Measurements from ENCODE around the gene GBF1. TPM values are rescaled to one million over a fixed set of nuclear protein-coding genes. Genes with fewer than 3 reads are reported as not detected.

The GBF1 gene
- total and polyA plus RNA-seq, 2 of the 13 experiments (the other 11 are each of a cell fraction or from before 2014, with no cell fraction given): 17.1 to 21.9 TPM

DNA sequence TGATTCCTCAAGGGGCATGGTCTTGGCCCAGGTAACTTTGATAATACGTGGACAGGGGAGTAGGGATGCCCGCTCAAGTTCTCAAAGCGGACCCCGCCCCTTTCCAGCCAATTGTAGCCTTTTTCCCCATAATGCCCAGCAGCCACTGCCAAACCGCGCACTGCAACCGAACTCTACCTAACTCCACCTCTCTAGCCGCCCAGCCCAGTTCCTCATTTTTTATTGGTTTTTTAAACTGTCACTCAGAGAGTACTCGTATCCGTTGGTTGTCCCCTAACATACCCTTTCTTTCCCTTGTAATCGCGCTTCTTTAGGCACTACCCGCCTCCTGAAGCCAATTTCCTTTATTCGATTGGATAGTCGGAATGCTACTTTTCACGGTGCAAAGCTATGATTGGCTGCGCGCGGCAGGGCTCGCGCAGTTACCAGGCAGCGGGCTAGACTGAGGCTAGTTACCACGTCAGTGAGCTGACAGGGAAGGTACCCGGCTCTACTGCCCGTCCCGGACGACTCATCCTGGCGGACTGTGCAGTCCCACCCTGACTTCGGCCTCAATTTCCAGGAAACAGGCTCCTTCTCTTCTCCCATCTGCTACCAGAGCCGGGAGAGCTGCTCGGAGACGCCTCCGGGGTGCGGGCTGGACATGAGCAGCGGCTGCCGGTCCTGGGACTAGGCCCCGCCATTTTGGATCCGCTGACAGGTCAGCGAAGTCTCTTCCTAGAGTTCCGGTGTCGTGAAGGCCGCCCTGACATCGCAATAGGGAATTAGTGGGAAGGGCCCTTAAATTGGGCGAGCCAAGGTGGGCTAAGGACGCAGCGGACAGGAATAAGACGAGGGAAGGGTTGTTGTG, at the start of gene GBF1 (continued):
- TF ChIP-seq, protein P1, sequence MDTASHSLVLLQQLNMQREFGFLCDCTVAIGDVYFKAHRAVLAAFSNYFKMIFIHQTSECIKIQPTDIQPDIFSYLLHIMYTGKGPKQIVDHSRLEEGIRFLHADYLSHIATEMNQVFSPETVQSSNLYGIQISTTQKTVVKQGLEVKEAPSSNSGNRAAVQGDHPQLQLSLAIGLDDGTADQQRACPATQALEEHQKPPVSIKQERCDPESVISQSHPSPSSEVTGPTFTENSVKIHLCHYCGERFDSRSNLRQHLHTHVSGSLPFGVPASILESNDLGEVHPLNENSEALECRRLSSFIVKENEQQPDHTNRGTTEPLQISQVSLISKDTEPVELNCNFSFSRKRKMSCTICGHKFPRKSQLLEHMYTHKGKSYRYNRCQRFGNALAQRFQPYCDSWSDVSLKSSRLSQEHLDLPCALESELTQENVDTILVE (CRISPR knock-in tag; IDR thresholded peaks at IDR 0.05): no peak
- TF ChIP-seq RBM39 (IDR thresholded peaks at IDR 0.05; ENCODE audit: low read depth, low read length, poor library complexity, severe bottlenecking) (no peak), ZKSCAN5 (CRISPR knock-in tag; IDR thresholded peaks at IDR 0.05) (no peak), PHF20 (CRISPR knock-in tag; IDR thresholded peaks at IDR 0.05) (peak; percentile 86), ZNF24 (IDR thresholded peaks at IDR 0.05) (no peak), TBX2 (CRISPR knock-in tag; IDR thresholded peaks at IDR 0.05; ENCODE audit: borderline replicate concordance) (peak; percentile 47; the same call in 1 of the 2 replicates), ZNF234 (CRISPR knock-in tag; conservative IDR thresholded peaks at IDR 0.05) (no peak), RFXANK (CRISPR knock-in tag; IDR thresholded peaks at IDR 0.05) (peak; percentile 65; the same call in 1 of the 2 replicates), MBD4 (IDR thresholded peaks at IDR 0.05; ENCODE audit: borderline replicate concordance, low read length) (no peak), ZNF720 (CRISPR knock-in tag; IDR thresholded peaks at IDR 0.05) (no peak), ZNF274 (CRISPR knock-in tag; IDR thresholded peaks at IDR 0.05) (peak; percentile 67), MTA1 (CRISPR knock-in tag; IDR thresholded peaks at IDR 0.05; ENCODE audit: borderline replicate concordance) (0 out of 2 replicates have a peak, but pooled peaks have one; percentile 13), HDAC2 (CRISPR knock-in tag; IDR thresholded peaks at IDR 0.05) (0 out of 2 replicates have a peak, but pooled peaks have one; percentile 30), NRL (CRISPR knock-in tag; IDR thresholded peaks at IDR 0.05; ENCODE audit: borderline replicate concordance) (0 out of 2 replicates have a peak, but pooled peaks have one; percentile 44), IRF2 (CRISPR knock-in tag; IDR thresholded peaks at IDR 0.05) (0 out of 2 replicates have a peak, but pooled peaks have one; percentile 18), FOXK2 (IDR thresholded peaks at IDR 0.05) (no peak), RAD51 (IDR thresholded peaks at IDR 0.05; ENCODE audit: borderline replicate concordance) (no peak), SATB2 (CRISPR knock-in tag; IDR thresholded peaks at IDR 0.05) (0 out of 2 replicates have a peak, but pooled peaks have one; percentile 29), EZH2 (conservative IDR thresholded peaks at IDR 0.05; ENCODE audit: low read depth, low read length) (no peak), MEIS2 (CRISPR knock-in tag; IDR thresholded peaks at IDR 0.05) (peak; percentile 84), HDAC1 (CRISPR knock-in tag; IDR thresholded peaks at IDR 0.05) (peak; percentile 92), MED1 (CRISPR knock-in tag; IDR thresholded peaks at IDR 0.05) (peak; percentile 74), PITX1 (CRISPR knock-in tag; IDR thresholded peaks at IDR 0.05) (peak; percentile 64; the same call in 1 of the 2 replicates)
- TF ChIP-seq, protein P2, sequence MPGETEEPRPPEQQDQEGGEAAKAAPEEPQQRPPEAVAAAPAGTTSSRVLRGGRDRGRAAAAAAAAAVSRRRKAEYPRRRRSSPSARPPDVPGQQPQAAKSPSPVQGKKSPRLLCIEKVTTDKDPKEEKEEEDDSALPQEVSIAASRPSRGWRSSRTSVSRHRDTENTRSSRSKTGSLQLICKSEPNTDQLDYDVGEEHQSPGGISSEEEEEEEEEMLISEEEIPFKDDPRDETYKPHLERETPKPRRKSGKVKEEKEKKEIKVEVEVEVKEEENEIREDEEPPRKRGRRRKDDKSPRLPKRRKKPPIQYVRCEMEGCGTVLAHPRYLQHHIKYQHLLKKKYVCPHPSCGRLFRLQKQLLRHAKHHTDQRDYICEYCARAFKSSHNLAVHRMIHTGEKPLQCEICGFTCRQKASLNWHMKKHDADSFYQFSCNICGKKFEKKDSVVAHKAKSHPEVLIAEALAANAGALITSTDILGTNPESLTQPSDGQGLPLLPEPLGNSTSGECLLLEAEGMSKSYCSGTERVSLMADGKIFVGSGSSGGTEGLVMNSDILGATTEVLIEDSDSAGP (CRISPR knock-in tag; IDR thresholded peaks at IDR 0.05; ENCODE audit: borderline replicate concordance): peak; percentile 79; the same call in 1 of the 2 replicates
- TF ChIP-seq, protein P3, sequence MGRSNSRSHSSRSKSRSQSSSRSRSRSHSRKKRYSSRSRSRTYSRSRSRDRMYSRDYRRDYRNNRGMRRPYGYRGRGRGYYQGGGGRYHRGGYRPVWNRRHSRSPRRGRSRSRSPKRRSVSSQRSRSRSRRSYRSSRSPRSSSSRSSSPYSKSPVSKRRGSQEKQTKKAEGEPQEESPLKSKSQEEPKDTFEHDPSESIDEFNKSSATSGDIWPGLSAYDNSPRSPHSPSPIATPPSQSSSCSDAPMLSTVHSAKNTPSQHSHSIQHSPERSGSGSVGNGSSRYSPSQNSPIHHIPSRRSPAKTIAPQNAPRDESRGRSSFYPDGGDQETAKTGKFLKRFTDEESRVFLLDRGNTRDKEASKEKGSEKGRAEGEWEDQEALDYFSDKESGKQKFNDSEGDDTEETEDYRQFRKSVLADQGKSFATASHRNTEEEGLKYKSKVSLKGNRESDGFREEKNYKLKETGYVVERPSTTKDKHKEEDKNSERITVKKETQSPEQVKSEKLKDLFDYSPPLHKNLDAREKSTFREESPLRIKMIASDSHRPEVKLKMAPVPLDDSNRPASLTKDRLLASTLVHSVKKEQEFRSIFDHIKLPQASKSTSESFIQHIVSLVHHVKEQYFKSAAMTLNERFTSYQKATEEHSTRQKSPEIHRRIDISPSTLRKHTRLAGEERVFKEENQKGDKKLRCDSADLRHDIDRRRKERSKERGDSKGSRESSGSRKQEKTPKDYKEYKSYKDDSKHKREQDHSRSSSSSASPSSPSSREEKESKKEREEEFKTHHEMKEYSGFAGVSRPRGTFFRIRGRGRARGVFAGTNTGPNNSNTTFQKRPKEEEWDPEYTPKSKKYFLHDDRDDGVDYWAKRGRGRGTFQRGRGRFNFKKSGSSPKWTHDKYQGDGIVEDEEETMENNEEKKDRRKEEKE (IDR thresholded peaks at IDR 0.05): no peak
- TF ChIP-seq, protein P4, sequence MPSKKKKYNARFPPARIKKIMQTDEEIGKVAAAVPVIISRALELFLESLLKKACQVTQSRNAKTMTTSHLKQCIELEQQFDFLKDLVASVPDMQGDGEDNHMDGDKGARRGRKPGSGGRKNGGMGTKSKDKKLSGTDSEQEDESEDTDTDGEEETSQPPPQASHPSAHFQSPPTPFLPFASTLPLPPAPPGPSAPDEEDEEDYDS (CRISPR knock-in tag; IDR thresholded peaks at IDR 0.05): peak; percentile 85
